Raji (cell line): ENCODE results near the gene ZNF561.
A peak's percentile ranks its signal among the peaks of the same experiment; 100 is the strongest.

Source experiments
- POLR2A ChIP-seq: IDR thresholded peaks from 2 replicates; pipeline ENCODE4 v1.6.1; 2011; ENCODE audit warnings: low read depth, low read length, control low read depth; ENCODE audit not compliant: insufficient read depth

Gene ZNF561

DNA sequence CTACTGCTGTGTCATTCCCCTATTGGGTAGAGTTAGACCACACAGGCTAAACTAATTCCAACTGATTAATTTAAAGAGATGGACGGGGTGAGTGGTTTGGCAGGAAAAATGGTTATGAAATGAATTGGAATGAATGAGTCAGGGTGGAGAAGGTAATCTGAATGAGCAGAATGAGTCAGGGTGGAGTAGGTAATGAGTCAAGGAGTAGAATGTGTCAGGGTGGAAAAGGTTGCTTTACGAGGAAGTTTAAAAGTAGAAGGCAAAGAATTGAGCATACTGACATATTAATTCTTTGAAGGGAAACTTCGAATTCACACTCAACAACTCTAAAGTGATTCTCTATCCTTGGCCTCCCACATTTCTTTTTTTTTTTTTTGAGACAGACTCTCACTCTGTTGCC, 24.0 kb downstream of the ZNF561 start:
- no peak for TF ChIP-seq POLR2A

DNA sequence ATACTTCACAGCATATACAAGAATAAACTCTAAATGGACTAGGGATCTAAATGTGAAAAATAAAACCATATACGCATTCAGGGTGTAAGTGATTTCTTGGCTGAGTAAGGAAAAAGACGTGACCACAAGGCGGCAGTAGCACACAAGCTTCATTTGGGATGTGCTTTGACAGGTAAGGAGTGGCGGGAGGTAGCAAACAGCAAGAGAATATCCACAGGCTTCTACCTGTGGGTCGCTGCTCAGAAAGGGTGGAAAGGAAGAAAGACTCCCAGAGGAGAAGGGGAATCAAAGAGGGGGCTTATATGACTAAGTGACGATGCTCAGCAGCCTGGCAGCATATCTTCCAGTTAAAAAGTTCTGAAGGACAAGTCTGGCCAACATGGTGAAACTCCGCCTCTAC, 34.3 kb downstream of the ZNF561 start:
- TF ChIP-seq POLR2A = no peak

DNA sequence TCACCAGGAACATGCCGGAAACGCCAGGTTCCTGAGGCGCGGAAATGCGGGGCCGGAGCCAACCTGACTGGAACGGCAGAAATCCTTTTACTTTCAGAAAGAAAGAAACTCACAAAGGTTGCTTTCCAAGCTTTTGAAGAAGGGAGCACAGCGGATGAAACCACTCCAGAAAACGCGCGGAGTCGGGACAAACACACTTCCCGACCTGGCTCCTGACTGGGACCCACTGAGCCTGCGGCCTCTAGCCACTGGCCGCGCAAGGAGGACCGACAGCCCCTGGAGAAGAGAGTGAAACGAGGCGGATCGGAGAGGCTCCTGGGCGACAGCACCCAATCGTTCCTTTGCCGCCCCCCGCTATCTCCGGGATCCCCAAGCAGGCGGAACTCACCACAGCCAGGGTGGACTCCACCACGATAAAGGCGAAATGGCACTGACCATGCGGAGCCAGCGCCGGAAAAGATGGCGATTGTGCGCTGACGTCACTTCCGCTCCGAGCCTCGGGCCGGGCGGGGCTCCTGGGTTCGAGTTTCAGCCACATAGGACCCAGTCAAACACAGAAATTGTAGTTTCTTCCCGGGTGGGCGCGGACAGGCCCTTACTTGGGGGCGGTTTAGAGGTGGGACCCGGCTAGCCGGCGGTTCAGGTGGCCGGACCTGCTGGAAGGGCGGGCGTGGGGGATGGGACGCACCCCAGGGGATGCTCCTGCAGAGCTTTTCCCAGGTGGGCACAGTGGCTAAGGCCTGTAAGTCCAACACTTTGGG, 36.8 kb downstream of the ZNF561 start, which contains the start of gene ZNF121:
Gene ZNF121, minus strand, starts transcription at position 432 of the 761 bp plus-strand sequence. CDS start 16,407 bp downstream, outside the sequence.
- peak; percentile 80 for TF ChIP-seq POLR2A

DNA sequence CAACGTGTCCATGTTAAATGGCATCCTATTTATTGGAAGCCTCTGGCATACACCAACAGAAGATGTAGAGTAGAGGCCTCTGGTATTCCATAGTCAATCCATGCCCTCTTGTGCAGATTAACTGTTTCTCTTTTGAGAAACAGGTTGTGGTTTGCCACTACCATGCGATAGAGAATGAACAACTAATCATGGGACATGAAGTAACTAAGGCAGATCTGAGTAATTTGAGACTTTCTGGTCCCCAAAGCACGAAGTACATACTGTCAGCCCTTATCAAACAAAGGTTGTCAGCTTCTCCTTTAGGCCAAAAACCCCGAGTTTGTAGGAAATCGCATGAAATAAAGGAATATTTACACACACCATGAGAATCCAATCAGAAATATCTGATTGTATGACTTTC, 40.3 kb downstream of the ZNF561 start:
- TF ChIP-seq POLR2A = no peak

DNA sequence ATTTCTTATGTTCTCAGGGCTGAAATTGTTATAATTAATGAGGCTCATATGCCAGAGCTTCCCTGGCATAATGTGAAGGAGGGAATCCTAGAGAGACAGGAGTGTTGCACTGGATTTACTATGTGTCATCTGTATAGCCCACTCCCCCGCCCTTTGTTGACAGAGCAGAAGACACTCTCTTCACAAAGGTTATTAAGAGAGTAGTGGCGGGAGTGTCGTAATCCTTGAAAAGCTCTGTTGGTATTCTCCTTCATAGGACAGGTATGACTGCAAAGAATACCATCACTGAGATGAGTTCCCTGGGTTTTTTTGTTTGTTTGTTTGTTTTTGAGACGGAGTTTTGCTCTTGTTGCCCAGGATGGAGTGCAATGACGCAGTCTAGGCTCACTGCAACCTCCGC, 50.8 kb downstream of the ZNF561 start:
- TF ChIP-seq POLR2A = no peak

DNA sequence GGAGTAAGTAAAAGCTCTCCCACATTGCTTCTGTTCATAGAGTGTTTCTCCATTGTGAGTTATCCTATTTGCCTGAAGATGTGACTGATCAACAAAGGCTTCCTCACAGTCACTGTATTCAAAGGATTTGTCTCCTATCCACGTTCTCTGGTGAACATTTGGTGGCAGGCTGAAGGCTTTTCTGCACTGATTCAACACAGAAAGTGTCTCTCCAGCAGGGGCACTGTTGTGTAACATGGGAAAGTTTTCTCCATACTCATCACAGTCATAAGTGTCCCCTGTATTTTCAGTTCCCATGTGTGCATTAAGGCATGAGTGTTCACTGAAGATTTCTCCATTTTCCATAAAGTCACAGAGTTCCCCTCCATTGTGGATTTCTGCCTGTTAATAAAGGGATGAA, 54.3 kb downstream of the ZNF561 start:
- TF ChIP-seq POLR2A = no peak

DNA sequence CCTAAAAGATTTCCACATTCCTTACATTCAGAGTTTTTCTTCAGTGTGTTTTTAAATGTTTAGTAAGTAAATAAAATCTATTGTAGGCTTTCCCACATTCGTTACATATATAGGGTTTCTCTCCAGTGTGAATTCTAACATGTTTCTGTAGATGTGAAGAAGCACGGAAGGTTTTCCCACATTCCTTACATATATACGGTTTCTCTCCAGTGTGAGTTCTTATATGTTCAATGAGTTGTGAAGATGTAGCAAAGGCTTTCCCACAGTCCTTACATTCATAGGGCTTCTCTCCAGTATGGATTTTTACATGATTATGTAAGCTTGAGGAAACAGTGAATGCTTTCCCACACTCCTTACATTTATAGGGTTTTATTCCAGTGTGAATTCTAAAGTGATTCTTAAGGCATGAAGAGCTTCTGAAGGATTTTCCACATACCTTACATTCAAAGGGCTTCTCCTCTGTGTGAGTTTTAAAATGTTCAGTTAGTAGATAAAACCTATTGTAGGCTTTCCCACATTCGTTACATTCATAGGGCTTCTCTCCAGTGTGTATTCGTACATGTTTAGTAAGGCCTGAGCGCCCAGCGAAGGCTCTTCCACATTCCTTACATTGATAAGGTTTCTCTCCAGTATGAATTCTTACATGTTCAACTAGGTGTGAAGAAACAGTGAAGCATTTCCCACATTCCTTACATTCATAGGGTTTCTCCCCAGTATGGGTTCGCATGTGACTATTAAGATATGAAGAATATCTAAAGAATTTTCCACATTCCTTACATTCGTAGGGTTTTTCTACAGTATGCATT, 54.9 kb downstream of the ZNF561 start:
- TF ChIP-seq POLR2A = no peak
